ENCODE measurements around the gene SLC27A2.
"Not testable (repeated sequence)": the region's sequence is repeated elsewhere in the genome, so short reads cannot be mapped to it uniquely, and the experiment has no call there.

SLC27A2 gene

DNA sequence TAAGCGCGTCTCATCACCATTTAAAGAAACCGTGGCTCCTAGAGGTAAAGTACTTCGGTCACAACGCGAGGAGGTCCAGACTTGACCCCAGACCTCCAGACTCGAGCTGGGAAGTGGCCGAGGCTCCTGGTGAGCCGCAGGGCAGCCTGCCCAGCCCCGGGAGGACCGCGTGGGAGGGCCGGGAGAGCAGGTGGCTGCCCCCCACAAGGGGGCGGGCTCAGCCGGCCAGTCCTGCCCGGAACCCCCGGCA lies at the start of gene SLC27A2:
Gene SLC27A2 (plus strand): TSS at position 228 of the 250 bp plus-strand sequence. CDS start 232 bp downstream, outside the sequence.
- no peak for DNase-seq

DNA sequence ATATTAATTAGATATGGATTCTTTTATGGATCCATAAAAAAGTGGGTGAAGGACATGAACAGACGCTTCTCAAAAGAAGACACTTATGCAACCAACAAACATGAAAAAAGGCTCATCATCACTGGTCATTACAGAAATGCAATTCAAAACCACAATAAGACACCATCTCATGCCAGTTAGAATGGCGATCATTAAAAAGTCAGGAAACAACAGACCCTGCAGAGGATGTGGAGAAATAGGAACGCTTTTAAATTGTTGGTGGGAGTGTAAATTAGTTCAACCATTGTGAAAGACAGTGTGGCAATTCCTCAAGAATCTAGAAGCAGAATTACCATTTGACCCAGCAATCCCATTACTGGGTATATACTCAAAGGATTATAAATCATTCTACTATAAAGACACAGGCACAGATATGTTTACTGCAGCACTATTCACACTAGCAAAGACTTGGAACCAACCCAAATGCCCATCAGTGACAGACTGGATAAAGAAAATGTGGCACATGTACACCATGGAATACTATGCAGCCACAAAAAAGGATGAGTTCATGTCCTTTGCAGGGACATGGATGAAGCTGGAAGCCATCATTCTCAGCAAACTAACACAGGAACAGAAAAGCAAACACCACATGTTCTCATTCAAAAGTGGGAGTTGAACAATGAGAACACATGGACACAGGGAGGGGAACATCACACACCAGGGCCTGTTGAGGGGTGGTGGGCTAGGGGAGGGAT lies 49.6 kb upstream of the SLC27A2 start:
- not testable (repeated sequence) for DNase-seq

DNA sequence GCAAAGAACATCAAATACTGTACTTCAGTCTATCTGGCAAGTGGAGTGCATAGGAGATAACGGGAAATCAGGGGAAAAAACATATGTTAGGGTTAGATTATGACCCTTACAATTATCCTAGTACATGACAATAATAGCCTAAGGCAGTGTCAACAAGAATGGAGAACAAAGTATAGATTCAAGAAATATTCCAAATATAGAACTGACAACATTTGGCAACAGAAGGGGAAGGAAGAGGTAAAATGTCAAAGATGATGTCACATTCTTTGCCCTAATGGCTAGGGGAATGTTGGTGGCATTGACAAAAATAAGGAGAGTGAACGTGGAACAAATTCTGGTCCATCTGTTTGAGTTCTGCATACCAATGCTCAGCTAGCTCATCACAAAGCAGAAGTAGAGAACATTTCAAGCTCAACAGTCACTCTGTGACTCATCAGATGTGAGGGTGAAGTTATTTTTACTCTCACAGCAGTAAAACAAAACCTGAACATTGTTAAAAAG lies 47.4 kb upstream of the SLC27A2 start:
- DNase-seq, result no peak

DNA sequence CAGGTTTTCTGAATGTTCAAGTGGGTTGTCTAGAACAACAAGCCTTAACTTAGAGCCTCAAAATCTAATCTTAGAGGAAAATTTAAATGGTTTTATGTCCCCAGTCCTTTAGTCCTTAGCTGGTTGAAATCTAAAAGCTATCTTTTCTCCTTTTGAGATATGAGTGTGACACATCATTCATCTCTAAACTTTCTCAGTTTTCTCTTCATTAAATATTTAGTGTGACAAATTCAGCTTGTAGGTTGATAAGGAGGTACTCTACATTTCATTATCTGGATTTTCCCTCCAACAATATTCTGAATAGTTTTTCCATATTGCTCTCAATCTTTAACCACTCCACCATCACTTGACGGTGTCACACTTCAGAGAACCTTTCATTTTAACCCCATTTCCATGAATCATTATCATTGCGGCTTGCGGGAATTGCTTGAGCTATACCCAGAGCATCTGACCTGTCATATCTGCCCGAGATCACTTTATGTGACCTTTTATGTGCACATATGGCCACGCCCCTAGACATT lies 46.9 kb upstream of the SLC27A2 start:
- no peak for DNase-seq

DNA sequence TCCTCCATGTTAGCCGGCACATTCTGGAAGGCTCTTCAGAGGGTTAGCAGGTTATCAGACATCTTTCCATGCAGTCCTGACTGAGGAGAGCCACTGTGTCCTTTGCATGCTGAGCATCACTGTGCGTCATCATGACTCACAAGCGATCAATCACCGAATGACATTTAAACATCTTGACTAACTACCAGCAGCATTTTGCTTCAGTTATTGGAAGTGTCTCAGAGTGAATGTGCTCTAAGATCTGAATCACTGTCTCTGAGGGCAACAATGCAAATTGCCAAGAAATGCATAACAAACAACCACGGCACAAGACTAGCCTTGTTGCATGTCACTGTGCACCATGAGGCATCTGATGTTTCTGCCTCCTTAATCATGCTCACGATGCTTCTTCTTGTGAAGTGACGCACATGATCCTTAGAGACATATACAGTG lies 44.6 kb upstream of the SLC27A2 start:
- DNase-seq, result peak; percentile 84

DNA sequence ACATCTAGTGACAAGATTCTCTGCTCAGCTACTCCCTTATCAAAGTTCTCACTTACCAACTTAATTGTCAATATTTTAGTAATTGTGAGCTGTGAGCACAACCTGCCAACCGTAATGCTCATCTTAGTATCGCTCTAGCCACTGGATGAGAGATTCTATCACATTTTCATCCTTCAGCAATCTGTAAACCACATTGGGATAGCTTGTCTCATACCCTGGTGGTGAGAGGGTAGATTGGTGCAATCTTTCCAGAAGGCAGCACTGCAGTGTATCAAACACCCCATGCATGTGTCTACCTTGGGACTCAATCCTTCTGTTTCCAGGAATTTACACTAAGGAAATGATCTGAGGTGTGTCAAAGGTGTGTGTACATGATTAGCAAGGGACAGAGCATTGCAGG lies 44.1 kb upstream of the SLC27A2 start:
- no peak for DNase-seq

DNA sequence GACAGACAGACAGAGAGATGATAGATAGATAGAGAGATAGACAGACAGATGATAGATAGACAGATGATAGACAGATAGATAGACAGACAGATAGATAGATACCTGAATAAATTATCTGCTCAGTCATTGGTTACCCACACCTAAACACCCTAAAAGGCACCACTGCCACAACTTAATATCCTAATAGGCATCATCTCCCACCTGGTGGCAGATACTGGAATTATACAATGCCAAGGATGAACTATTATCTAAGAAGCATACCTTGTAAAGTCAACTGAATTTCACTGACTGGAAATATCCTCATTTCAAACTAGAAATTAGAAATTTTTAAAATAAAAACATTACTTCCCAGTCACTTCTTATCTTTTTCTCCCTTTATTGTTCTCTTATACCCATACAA lies 43.6 kb upstream of the SLC27A2 start:
- no peak for DNase-seq

DNA sequence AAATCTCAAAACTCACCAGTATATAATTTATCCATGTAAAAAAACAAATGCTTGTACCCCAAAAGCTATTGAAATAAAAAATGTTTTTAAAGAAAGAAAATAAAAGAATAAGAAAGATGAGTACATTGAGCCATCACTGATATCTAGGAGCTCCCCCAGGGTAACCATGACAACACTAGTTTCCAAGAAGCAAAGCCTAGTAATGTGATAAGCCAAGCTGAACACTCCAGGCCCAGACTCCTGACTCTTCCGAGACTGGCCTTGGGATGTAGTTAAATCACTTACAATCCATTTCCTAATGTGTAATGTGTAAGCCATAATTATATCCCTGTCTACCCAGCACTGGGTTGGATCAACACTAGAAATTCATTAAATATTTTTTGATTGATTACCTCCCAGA lies 41.9 kb upstream of the SLC27A2 start:
- DNase-seq, result no peak

DNA sequence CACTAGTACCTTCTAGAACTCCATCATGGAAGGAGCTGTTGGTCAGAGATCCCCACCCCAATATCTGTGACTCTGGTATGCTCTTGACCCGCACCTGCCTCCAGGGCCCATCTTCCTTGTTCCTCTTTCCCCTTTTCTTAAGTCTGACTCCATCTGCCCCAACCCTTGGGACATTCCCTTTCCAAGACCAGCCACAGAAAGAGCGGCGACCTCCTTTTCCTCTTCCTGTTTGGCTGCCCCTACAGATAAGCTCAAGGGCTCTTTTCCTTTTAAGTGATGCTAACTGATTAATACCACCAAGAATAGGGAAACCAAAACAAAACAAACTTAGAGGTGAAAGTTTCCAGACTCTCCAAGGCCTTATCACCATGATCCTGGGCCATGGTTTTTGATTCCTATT lies 41.0 kb upstream of the SLC27A2 start:
- DNase-seq, result no peak

DNA sequence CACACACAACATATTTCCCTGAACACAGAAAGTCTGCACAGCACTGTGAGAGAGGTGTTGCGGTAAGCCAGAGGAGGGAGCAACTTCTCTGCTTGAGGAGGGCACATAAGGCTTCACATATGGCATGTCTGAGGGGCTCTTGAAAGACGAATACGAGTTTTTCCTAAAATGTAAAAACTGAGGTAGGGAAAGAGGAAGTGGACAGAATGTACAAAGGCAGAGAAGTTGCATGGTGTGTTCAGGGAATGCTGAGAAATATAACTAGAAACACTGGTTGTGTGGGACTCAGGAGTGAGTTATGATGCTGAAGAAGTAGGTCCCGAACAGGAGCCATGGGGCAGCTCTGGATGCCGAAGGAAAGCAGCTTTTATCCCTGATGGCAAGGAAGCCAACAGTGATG lies 40.1 kb upstream of the SLC27A2 start:
- DNase-seq, result no peak

DNA sequence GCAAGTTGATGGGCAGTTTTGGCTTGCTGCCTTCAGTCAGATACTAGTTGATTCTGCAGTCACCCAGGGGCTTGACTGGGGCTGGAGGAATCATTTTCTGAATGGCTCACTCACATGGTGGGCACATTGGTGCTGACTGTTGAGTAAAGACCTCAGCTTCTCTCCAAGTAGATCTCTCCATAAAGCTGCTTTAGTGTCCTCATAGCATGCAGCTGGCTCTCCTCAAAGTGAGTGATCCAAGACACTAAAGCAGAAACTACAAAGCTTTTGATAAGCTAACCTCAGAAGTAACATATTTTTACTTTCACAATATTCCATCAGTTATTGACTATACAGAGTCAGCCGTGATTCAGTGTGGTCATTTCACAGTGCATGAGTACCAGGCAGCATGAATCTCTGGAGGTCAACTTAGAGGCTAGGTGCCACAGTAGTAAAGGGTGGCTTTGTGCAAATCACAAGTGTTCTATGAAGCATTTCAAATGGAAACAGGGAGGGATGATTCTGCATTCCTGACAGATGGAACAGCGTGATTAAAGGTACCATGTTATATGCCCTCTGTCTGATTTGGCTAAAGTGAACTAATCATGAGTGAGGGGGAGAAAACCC lies 38.6 kb upstream of the SLC27A2 start:
- no peak for DNase-seq

DNA sequence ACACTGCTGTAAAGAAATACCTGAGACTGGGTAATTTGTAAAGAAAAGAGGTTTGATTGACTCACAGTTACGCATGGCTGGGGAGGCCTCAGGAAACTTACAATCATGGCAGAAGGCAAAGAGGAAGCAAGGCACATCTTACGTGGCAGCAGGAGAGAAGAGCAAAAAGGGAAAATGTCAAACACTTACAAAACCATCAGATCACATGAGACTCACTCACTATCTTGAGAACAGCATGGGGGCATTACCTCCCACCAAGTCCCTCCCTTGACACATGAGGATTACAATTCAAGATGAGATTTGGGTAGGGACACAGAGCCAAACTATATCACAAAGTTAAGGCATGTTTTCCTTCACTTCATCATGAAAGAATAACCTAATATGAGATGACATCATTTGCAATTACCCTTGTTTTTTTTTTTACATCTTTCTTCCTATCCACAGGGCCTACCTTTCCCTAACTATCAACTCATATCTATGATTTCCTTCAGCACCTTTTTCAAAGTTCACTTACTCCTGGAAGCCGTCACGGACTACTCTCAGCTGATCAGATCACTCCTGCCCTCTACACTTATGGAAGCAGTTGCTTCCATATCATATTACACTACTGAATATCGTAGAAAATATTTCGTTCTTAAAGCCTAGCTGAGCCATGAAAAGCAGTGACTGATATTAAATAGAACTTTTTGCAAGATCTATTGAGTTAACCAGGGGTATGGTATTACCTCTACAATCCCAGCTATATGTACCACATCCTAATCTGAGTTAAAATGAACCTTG lies 37.5 kb upstream of the SLC27A2 start:
- no peak for DNase-seq

DNA sequence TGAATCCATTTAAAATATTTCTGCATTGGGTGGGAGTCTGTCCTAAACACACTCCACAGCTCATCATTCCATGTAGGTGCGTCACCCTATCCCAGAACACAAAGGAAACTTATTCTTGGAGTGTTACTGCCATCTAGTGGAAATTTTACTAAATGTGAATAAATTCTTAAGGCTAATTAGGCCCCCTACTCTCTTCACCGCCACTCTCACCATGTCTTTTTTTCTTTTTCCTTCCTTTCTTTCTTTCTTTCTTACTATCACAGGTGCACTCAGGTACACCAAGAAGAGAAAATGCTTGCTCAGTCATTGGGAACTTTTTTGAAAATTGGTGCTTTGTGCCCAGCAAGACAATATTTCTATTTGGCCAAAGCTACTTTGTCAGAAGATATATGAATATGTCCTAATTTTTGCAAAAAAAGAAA lies 36.5 kb upstream of the SLC27A2 start:
- no peak for DNase-seq

DNA sequence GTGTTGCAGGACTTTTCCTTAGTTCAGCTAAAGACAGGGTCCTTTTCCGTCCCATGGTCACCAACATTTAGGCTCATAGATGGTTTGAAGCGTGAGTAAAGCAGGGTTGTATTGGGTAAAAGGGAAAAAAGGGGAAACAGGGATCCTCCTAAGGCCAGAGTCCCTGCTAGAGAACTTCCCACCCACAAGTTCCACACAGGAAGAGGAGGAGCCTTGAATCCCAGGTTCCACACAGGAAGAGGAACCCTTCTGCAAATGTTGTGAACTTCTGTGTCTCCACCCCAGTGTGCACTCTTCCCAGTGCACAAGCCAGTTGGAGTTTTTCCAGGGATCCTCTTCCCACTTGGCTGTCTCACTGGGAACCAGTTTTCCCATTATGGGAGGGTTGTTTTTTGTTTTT lies 35.4 kb upstream of the SLC27A2 start:
- no peak for DNase-seq

DNA sequence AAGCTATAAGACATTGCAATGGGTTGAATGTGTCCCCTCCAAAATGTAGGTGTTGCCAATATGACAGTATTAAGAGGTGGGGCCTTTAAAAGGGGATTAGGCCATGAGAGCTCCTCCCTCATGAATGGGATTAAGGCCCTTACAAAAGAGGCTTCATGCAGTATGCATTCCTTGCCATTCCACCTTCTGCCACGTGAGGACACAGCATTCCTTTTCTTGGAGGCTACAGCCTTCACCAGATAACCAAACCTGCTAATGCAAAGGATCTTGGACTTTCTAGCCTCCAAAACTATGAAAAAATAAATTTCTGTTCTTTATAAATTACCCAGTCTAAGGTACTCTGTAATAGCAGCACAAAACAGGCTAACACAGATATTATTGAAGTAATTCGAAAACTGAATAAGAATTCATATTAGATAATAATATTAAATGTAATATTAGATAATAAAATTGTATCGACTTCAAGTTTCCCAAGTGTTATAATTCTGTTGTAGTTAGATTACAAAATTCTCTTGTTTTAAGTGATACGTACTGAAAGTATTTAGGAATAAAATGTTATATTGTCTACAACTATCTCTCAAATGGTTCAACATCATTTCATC lies 33.5 kb upstream of the SLC27A2 start:
- DNase-seq, result peak; percentile 82

DNA sequence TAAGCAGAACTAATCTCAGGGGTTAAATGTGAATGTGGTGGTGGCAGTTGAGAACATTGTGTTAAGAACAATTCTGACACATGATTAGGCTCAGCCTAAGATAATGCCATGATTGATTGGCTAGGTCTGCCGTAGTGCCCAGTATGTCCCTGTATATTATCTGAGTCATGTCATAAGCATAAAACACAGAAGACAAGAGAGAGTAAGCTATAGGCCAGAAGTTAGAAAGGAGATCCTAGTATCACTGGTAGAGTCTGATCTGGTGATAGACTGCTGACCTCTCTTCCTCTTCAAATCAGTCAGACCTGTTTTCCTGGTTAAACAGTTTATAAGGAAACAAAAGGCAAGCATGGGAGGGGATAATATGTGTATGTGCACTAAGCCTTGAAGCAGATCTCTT lies 32.9 kb upstream of the SLC27A2 start:
- no peak for DNase-seq

DNA sequence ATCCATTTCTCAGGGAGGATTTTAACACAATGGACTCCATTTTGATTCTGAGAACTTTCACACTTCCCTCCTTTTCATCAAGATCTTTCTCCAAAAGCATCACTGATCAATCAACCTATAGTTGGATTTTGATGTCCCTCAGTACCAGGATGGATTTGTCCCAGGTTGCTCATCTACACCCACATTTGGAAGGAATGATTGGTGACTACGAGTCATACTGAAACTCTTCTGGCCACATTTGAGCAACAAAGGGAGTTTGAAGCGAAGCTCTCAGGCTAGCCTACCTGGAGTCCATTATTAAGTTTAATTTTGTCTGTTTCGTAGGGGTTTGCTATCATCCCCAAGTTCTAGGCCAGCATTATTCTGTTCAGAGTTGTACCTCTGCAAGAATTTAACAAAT lies 31.6 kb upstream of the SLC27A2 start:
- no peak for DNase-seq

DNA sequence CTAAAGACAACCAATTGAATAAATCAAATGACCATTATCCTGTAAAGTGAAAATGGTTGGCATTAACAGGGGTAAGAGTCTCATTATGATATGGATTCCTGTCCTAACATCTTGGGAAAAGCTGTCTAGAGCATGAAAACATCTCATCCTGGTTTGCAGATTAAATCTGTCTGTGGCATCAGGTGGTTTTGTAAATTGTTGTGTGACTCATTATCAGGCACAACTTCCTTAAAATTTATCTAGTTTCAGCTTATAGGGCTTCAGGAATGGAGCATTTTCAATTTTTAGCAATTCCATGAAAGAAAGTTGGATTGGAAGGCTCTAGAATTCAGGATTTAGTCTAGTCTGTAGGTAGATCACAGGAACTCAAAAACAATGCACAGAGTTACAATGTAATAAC lies 31.1 kb upstream of the SLC27A2 start:
- no peak for DNase-seq

DNA sequence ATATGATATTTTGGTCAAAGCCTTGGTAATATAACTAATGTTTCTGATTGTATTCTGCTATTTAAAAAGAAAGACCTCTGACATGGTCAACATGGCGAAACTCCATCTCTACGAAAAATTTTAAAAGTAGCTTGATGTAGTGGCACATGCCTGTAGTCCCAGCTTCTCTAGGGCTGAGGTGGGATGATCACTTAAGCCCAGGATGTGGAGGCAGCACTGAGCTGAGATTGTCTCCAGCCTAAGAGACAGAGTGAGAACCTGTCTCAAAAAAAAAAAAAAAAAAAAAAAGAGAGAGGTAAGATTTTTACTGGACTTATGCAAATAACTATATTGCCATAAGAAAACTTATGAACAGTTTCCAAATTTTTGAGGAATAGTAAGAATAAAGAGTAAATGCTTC lies 30.5 kb upstream of the SLC27A2 start:
- DNase-seq, result no peak

DNA sequence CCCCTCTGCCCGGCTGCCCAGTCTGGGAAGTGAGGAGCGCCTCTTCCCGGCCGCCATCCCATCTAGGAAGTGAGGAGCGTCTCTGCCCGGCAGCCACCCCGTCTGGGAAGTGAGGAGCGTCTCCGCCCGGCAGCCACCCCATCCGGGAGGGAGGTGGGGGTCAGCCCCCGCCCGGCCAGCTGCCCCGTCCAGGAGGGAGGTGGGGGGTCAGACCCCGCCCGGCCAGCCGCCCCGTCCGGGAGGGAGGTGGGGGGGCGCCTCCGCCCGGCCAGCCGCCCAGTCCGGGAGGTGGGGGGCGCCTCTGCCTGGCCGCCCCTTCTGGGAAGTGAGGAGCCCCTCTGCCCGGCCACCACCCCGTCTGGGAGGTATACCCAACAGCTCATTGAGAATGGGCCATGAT lies 23.8 kb upstream of the SLC27A2 start:
- not testable (repeated sequence) for DNase-seq

DNA sequence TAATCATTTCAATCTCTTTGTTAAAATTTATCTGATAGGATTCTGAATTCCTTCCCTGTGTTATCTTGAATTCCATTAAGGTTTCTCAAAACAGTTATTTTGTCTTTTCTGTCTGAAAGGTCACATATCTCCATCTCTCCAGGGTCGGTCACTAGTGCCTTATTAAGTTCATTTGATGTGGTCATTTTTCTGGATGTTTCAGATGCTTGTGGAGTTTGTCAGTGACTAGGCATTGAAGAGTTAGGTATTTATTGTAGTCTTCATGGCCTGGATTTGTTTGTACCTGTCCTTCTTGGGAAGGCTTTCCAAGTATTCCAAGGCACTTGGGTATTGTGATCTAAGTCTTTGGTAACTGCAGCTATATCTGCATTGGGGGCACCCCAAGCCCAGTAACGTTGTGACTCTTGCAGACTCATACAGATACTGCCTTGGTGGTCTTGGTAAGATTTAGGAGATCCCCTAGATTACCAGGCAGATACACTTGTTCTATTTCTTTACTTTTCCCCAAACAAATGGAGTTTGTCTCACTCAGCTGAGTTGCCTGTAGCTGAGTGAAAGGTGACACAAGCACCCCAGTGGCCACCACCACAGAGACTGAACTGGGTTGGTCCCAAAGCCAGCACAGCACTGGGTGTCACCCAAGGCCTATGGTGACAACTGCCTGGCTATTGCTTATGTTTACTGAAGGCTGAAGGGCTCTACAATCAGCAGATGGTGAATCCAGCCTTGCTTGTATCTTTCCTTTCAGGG lies 18.9 kb upstream of the SLC27A2 start:
- DNase-seq, result peak; percentile 59

DNA sequence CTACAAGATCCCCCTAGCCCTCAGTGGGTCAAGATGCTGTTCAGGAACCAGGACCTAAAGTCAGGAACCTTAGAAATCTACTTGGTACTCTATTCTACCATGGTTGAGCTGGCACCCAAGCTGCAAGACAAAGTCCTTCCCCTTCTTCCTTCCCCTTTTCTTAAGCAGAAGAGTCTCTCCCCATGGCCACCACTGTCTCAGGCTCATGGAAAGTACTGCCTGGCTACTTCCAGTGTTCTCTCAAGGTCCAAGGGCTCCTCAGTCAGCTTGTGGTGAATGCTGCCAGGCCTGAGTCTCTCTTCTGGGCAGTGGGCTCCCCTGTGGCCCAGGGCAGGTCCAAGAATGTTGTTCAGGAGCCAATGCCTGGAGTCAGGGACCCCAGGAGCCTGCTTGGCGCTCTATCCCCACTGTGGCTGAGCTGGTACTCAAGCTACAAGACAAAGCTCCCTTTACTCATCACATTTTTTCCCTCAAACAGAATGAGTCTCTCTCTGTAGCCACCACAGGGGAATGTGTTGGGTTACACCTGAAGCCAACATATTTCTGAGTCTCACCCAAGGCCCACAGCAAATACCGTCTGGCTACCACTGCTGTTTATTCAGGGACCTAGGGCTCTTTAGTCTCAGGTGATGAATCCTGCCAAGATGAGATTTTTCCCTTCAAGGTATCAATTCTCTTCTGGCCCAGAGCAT lies 18.1 kb upstream of the SLC27A2 start:
- no peak for DNase-seq
